Endothelial cell of umbilical vein (primary cell): Measurements from ENCODE around the gene APBB2. TPM values are rescaled to one million over a fixed set of nuclear protein-coding genes. Genes with fewer than 3 reads are reported as not detected.

Experiments used
- BruUV-seq: library from RNA; stranded (reverse); fragments of 400-500 nt; replicated peaks from 2 replicates; lab custom pipeline; 2021; lab: Mats Ljungman, UMichigan
- CTCF ChIA-PET: fragments of 300-600, 350-600 bp; sonication (Branson Sonifier 250); formaldehyde crosslinking; loops from one replicate; lab custom pipeline; 2021; ENCODE audit warnings: antibody characterized with exemption, inconsistent platforms; lab: Charles Lee
- POLR2A ChIA-PET: fragments of 300-600, 350-600 bp; sonication (Branson Sonifier 250); formaldehyde crosslinking; loops from one replicate; lab custom pipeline; 2021; ENCODE audit warnings: antibody characterized with exemption, inconsistent platforms; lab: Charles Lee
- DNase-seq: peaks from one replicate; pipeline ENCODE4 v3.0.0-alpha.2; 2011; ENCODE audit warnings: low read depth, low spot score
- FAIRE-seq: peaks from 2 replicates; lab custom pipeline; 2011; peaks lifted over from hg19 to GRCh38; lab: Jason Lieb, UNC
- H2AFZ ChIP-seq: 2 replicates; pipeline ENCODE4 v1.6.0; 2012; ENCODE audit warnings: low read depth, low read length, control low read depth, inconsistent platforms
- H3K27ac ChIP-seq: 2 replicates; pipeline ENCODE4 v1.5.1; 2011; ENCODE audit warnings: low read depth, mild to moderate bottlenecking, control low read depth, low read length, moderate library complexity; ENCODE audit not compliant: insufficient read depth
- H3K27me3 ChIP-seq, 2 experiments: 2 replicates each; pipeline versions ENCODE4 v1.6.0 to v1.6.1; 2011; ENCODE audit warnings: low read length in 2 of 2, mixed read lengths in 1 of 2; ENCODE audit not compliant: control insufficient read depth in 2 of 2, insufficient read depth in 2 of 2
- H3K36me3 ChIP-seq, 2 experiments: 2 replicates in 1 of 2; 3 replicates in 1 of 2; pipeline ENCODE4 v1.5.1; 2011; ENCODE audit warnings: low read length in 2 of 2, mild to moderate bottlenecking in 1 of 2, moderate library complexity in 1 of 2; ENCODE audit not compliant: control insufficient read depth in 2 of 2, insufficient read depth in 2 of 2; ENCODE audit errors: extremely low read depth in 1 of 2
- H3K4me1 ChIP-seq: 3 replicates; pipeline ENCODE4 v1.5.1; 2011; ENCODE audit warnings: mild to moderate bottlenecking, low read length; ENCODE audit not compliant: control insufficient read depth, insufficient read depth; ENCODE audit errors: extremely low read depth
- H3K4me2 ChIP-seq: 2 replicates; pipeline ENCODE4 v1.6.1; 2011; ENCODE audit warnings: low read length, control low read depth, mixed read lengths; ENCODE audit not compliant: insufficient read depth
- H3K4me3 ChIP-seq, 3 experiments: fragments of 200-600 bp in 1 of 3; sonication (generic), shearing (Covaris generic) in 1 of 3; replicated peaks in 1 of 3; 2 replicates each; pipeline ENCODE4 v1.5.1; 2011 to 2016; ENCODE audit warnings: control low read depth in 3 of 3, low read length in 3 of 3, mild to moderate bottlenecking in 2 of 3, inconsistent platforms in 1 of 3, low read depth in 1 of 3, moderate library complexity in 1 of 3; ENCODE audit not compliant: insufficient read depth in 1 of 3
- H3K79me2 ChIP-seq: 2 replicates; pipeline ENCODE4 v1.6.0; 2012; ENCODE audit warnings: low read length, inconsistent platforms; ENCODE audit not compliant: control insufficient read depth, insufficient read depth
- H3K9ac ChIP-seq: replicated peaks from 2 replicates; pipeline ENCODE3; 2011; ENCODE audit warnings: low read length, control low read depth; ENCODE audit not compliant: insufficient read depth; ENCODE audit errors: extremely low read depth
- H3K9me1 ChIP-seq: replicated peaks from 3 replicates; pipeline ENCODE4 v1.6.0; 2011; ENCODE audit warnings: mild to moderate bottlenecking, low read length; ENCODE audit not compliant: control insufficient read depth, insufficient read depth; ENCODE audit errors: extremely low read depth
- H3K9me3 ChIP-seq: replicated peaks from 2 replicates; pipeline ENCODE4 v1.5.1; 2012; ENCODE audit warnings: low read length, inconsistent platforms; ENCODE audit not compliant: control insufficient read depth, insufficient read depth
- H4K20me1 ChIP-seq: replicated peaks from 2 replicates; pipeline ENCODE3; 2011; ENCODE audit warnings: mild to moderate bottlenecking, low read length; ENCODE audit not compliant: control insufficient read depth, insufficient read depth; ENCODE audit errors: extremely low read depth
- CTCF ChIP-seq, 2 donors: IDR thresholded peaks; 1 replicate in 1 of 2; 2 replicates in 1 of 2; pipeline ENCODE4 v1.5.1; 2011; ENCODE audit warnings: low read length in 2 of 2, mild to moderate bottlenecking in 2 of 2, moderate library complexity in 2 of 2, control low read depth in 1 of 2, inconsistent platforms in 1 of 2, low read depth in 1 of 2; ENCODE audit not compliant: insufficient read depth in 1 of 2; ENCODE audit errors: extremely low read depth in 1 of 2
- EZH2 ChIP-seq: IDR thresholded peaks from 2 replicates; pipeline ENCODE4 v1.6.1; 2012; ENCODE audit warnings: borderline replicate concordance, low read depth, mild to moderate bottlenecking, moderate library complexity, low read length, inconsistent platforms; ENCODE audit not compliant: severe bottlenecking
- FOS ChIP-seq: IDR thresholded peaks from 2 replicates; pipeline ENCODE4 v1.6.1; 2011; ENCODE audit warnings: mild to moderate bottlenecking, low read length, moderate library complexity, borderline replicate concordance; ENCODE audit not compliant: insufficient read depth
- GATA2 ChIP-seq: IDR thresholded peaks from 2 replicates; pipeline ENCODE4 v1.7.0; 2011; ENCODE audit warnings: low read depth, mild to moderate bottlenecking, moderate library complexity, mixed read lengths, low read length; ENCODE audit not compliant: insufficient read length, insufficient read depth
- JUN ChIP-seq: IDR thresholded peaks from 2 replicates; pipeline ENCODE4 v1.6.1; 2011; ENCODE audit warnings: borderline replicate concordance, low read depth; ENCODE audit not compliant: insufficient read length, insufficient read depth
- MYC ChIP-seq: IDR thresholded peaks from one replicate; pipeline ENCODE4 v1.6.1; 2011; ENCODE audit warnings: mild to moderate bottlenecking, low read depth, low read length
- POLR2A ChIP-seq: IDR thresholded peaks from 2 replicates; pipeline ENCODE4 v1.6.1; 2012; ENCODE audit warnings: low read depth, mild to moderate bottlenecking, control low read depth, low read length
- POLR2AphosphoS5 ChIP-seq: IDR thresholded peaks from 2 replicates; pipeline ENCODE4 v1.6.1; 2012; ENCODE audit warnings: low read depth, mild to moderate bottlenecking, control low read depth, low read length, moderate library complexity; ENCODE audit not compliant: insufficient read depth
- dilution Hi-C: fragments of 300-500 bp; cut with MboI; formaldehyde crosslinking; loops from one replicate; pipeline ENCODE4 v1.15.0; 2019; ENCODE audit warnings: low sequenced_read_pairs; ENCODE audit not compliant: extremely low pct_ligation_motif_present
- intact Hi-C: fragments of 100-400 bp; cut with micrococcal nuclease; formaldehyde crosslinking; loops from one replicate; pipeline ENCODE4 v1.10.0; 2022
- polyA plus RNA-seq, 4 experiments: library from polyadenylated mRNA; depleted of rRNA in 3 of 4; stranded (reverse) in 3 of 4; unstranded in 1 of 4; fragments of >200 nt; gene quantifications; 2 replicates each; pipeline versions ENCODE4 v1.2.1 to v1.2.3, GENCODE V29; 2011 to 2012; ENCODE audit warnings: missing spikeins in 1 of 4
- total RNA-seq: library from RNA; stranded (reverse); gene quantifications from 2 replicates; pipeline ENCODE4 v1.2.3, GENCODE V29; 2021
- TF ChIP-seq, protein P1 (sequence below): IDR thresholded peaks from 2 replicates; pipeline ENCODE4 v1.6.1; 2011; ENCODE audit not compliant: insufficient read depth, insufficient read length

The APBB2 gene
- total and polyA plus RNA-seq, 2 donors (not counting 3 experiments of a cell fraction or from before 2014, with no cell fraction given), result 79.8 to 124 TPM

DNA sequence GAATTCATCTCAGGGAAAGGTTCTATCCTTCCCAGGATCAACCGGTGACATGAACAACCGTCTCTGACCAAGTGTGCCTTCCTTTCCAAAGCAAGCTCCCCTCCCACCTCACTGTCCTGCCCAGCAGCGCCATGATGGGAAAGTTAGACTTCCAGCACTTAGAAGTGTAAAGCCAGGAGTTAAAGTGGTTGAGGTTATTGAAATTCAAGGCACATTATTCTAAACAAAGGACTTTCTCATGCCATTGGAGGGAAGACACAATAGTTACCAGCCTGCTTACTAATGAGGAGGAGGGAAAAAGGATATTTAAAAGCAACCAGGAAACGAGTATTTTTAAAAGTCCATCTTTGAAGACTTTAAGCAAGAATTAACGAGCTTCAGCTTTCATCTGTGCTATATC lies 367.8 kb downstream of the APBB2 start:
- CTCF ChIA-PET, result interaction anchor here (1.5 kb wide), 1 partner anchor 51 kb away, joined by 3 read pairs; no protein-coding TSS in a partner anchor
- no TSS peak for BruUV-seq
- no peak for FAIRE-seq

GRCh38 chr4:40845154-40845835 lies 369.0 kb downstream of the APBB2 start:
- Histone ChIP-seq H4K20me1 (no peaks in the 10 kb centered on the region), H3K9me3 (no peaks in the 10 kb centered on the region), H3K4me1 (peaks cover 12% of the 10 kb centered on the region), H3K4me3 (no peak overlapping the region), H3K36me3 (peaks cover 0 to 4% of the 10 kb centered on the region in 2 experiments), H2AFZ (no peak overlapping the region), H3K9me1 (no peaks in the 10 kb centered on the region), H3K27ac (no peak overlapping the region), H3K4me2 (no peak overlapping the region), H3K27me3 (no peaks in the 10 kb centered on the region), H3K9ac (no peak overlapping the region), H3K79me2 (peaks cover 2% of the 10 kb centered on the region)
- POLR2A ChIA-PET, result interaction anchor here (1.2 kb wide), 1 partner anchor 10 kb away, joined by 4 read pairs; no protein-coding TSS in a partner anchor
- no peak for TF ChIP-seq GATA2
- no peak for TF ChIP-seq EZH2
- TF ChIP-seq, protein P1, sequence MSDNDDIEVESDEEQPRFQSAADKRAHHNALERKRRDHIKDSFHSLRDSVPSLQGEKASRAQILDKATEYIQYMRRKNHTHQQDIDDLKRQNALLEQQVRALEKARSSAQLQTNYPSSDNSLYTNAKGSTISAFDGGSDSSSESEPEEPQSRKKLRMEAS, result no peak
- no peak for TF ChIP-seq JUN
- TF ChIP-seq CTCF (IDR thresholded peaks at IDR 0.05; ENCODE audit: extremely low read depth in 1 of 2, insufficient read depth in 1 of 2, low read depth in 1 of 2, low read length in 2 of 2), result no peak
- no peak for TF ChIP-seq MYC
- TF ChIP-seq POLR2A, result no peak
- TF ChIP-seq POLR2AphosphoS5, result no peak
- TF ChIP-seq FOS, result no peak
- dilution Hi-C loops (no loop called here), intact Hi-C loops (no loop called here)
- CTCF ChIA-PET, result interaction anchor here (0.6 to 1.5 kb wide), 4 partner anchors 9 to 828 kb away, joined by 3 to 4 read pairs (median 3); no protein-coding TSS in a partner anchor
- DNase-seq (peak; percentile 36), FAIRE-seq (no peak)
- BruUV-seq, result no TSS peak

More for the DNA sequence above, 367.8 kb downstream of the APBB2 start:
- H3K4me2 ChIP-seq, result no peak overlapping the region
- no peak overlapping the region for H2AFZ ChIP-seq
- peaks cover 0 to 4% of the 10 kb centered on the region in 2 experiments for H3K36me3 ChIP-seq
- H3K9me1 ChIP-seq, result no peaks in the 10 kb centered on the region
- no peaks in the 10 kb centered on the region for H3K27me3 ChIP-seq
- H3K79me2 ChIP-seq, result peaks cover 2% of the 10 kb centered on the region
- no peak for DNase-seq
- H3K4me3 ChIP-seq, result no peak overlapping the region
- intact Hi-C loops, result no loop called here
- no peak overlapping the region for H3K27ac ChIP-seq
- dilution Hi-C loops, result no loop called here
- POLR2A ChIA-PET, result no interaction called here
- TF ChIP-seq GATA2 (no peak), EZH2 (no peak), JUN (no peak)
- TF ChIP-seq, protein P1, result no peak
- no peak overlapping the region for H3K9ac ChIP-seq
- peaks cover 10% of the 10 kb centered on the region for H3K4me1 ChIP-seq
- no peaks in the 10 kb centered on the region for H4K20me1 ChIP-seq
- no peaks in the 10 kb centered on the region for H3K9me3 ChIP-seq
